ENCODE results near the gene KLF4.
A peak's percentile ranks its signal among the peaks of the same experiment; 100 is the strongest.
"Not testable (repeated sequence)": the region's sequence is repeated elsewhere in the genome, so short reads cannot be mapped to it uniquely, and the experiment has no call there.

Gene KLF4

DNA sequence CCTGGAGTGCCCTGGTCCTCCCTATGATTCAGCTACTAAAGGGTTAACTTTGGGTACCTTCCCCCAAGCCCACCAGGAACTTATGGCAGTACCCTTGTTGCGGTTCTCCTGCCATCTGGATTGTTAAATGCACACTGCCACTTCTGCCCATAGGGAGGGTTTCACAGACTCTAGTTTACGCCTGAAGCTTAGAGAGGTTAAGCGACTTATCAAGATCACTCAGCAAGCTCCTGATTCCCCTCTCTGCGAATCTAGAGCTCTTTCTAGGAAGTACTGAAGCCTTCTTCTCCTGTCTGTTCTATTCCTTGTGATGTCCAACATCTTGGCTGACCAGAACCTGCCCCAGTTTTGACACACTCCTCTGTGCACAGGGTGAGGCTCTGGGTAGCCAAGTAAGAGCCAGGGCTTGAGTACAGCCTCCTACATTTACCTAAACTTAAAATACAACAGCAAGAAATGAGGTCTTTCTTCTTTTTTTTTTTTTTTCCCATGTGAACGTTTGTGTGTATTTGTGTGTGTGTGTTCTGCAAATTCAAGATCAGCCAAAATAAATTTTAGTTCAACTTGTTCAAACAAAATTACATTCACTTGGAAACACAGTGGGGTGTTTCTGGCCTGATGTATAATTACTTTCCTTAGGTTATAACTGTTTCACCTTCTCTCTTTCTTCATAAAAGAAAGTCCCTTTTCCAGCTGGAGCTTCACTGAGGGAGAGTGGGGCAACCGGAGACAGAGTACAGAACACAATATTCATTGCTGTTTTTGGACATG is 28.7 kb upstream of the KLF4 start:
- ChIA-PET POLR2A (no interaction called here), CTCF (no interaction called here)
- Histone ChIP-seq H3K9me3 (ENCODE audit: control extremely low read depth in 1 of 5, control insufficient read depth in 4 of 5, insufficient read depth in 2 of 5, low read depth in 1 of 5, low read length in 4 of 5) (no peaks in the 10 kb centered on the region), H3K4me3 (ENCODE audit: control insufficient read depth in 1 of 7, extremely low read depth in 1 of 7, insufficient read depth in 4 of 7, low read depth in 2 of 7, low read length in 6 of 7) (no peak overlapping the region), H3K27ac (ENCODE audit: insufficient read depth in 1 of 2, low read depth in 1 of 2, low read length in 2 of 2, poor library complexity in 1 of 2, severe bottlenecking in 2 of 2) (no peak overlapping the region), H3K27me3 (replicated peaks in 2 of 5; ENCODE audit: control insufficient read depth in 4 of 5, insufficient read depth in 5 of 5, low read length in 4 of 5) (no peaks in the 10 kb centered on the region), H3K36me3 (ENCODE audit: control insufficient read depth in 4 of 4, insufficient read depth in 4 of 4, low read length in 3 of 4) (no peaks in the 10 kb centered on the region), H3K4me1 (ENCODE audit: control extremely low read depth in 1 of 4, control insufficient read depth in 4 of 4, insufficient read depth in 4 of 4, low read length in 3 of 4) (peaks cover 0 to 8% (median 4%) of the 10 kb centered on the region in 4 experiments)
- DNase-seq: no peak
- WGBS (ENCODE audit: insufficient coverage): 85% methylated on average over 4 of the region's 6 CpGs

GRCh38 chr9:107513464-107514100 is 24.0 kb upstream of the KLF4 start:
- Histone ChIP-seq H3K9me3 (ENCODE audit: control extremely low read depth in 1 of 5, control insufficient read depth in 4 of 5, insufficient read depth in 2 of 5, low read depth in 1 of 5, low read length in 4 of 5) (no peaks in the 10 kb centered on the region), H3K27me3 (replicated peaks in 2 of 5; ENCODE audit: control insufficient read depth in 4 of 5, insufficient read depth in 5 of 5, low read length in 4 of 5) (no peaks in the 10 kb centered on the region), H3K4me1 (ENCODE audit: control extremely low read depth in 1 of 4, control insufficient read depth in 4 of 4, insufficient read depth in 4 of 4, low read length in 3 of 4) (peaks cover 0 to 12% (median 4%) of the 10 kb centered on the region in 4 experiments), H3K36me3 (ENCODE audit: control insufficient read depth in 4 of 4, insufficient read depth in 4 of 4, low read length in 3 of 4) (no peaks in the 10 kb centered on the region), H3K4me3 (ENCODE audit: control insufficient read depth in 1 of 7, extremely low read depth in 1 of 7, insufficient read depth in 4 of 7, low read depth in 2 of 7, low read length in 6 of 7) (peak overlapping the region in 2 of 7 experiments; percentile 5 to 31), H3K27ac (ENCODE audit: insufficient read depth in 1 of 2, low read depth in 1 of 2, low read length in 2 of 2, poor library complexity in 1 of 2, severe bottlenecking in 2 of 2) (peak overlapping the region in 1 of 2 experiments; percentile 55)
- DNase-seq: peak; percentile 52 to 86 (median 77)
- ChIA-PET CTCF (interaction anchor here (0.6 kb wide), 1 partner anchor 1249 kb away, joined by 3 read pairs; no protein-coding TSS in a partner anchor), POLR2A (interaction anchor here (0.6 kb wide), 1 partner anchor 1265 kb away, joined by 6 read pairs; no protein-coding TSS in a partner anchor)
- 100% methylated on average over 1 of the region's 2 CpGs for WGBS (ENCODE audit: insufficient coverage)

DNA sequence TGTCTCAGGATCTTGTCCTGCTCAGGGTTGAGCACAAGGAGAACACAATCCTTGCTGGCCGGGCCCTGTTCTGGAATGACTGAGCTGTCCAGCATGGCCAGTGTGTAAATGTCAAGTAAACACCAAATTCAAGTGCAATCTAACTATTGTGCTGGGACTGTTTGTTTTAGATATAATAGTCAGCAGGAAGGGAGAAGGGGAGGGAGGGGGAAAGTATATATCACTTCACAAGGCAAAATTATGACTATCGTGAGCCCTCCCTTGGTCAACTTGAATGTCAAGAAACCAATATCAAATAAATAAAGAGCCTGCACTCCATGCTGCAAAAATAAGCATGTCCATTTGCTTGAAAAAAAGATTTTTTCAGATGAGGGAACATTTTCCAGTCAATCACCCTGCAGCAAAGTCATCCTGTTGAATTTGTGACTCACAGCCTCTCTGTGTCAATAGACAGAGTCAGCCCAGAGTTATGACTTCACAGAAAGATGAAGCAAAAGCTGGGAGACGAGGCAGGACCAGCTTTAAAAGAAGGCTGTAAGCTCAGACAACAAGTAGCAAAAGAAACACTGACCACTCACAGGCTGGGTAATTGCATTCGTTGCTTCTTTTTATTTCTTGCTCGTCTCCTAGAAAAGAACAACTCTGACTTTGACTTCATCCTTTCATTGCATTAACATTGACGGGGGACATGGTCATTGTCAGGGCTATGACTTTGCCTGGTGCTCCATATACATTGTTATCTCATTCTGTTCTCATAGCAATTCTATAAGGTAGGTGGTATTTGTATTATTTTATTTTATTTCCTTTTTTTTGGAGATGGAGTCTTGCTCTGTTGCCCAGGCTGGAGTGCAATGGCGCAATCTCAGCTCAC is 15.3 kb upstream of the KLF4 start:
- ChIA-PET CTCF (interaction anchor here (0.6 kb wide), 1 partner anchor 249 kb away, joined by 3 read pairs; no protein-coding TSS in a partner anchor), POLR2A (no interaction called here)
- Histone ChIP-seq H3K27me3 (replicated peaks in 2 of 5; ENCODE audit: control insufficient read depth in 4 of 5, insufficient read depth in 5 of 5, low read length in 4 of 5) (no peaks in the 10 kb centered on the region), H3K27ac (ENCODE audit: insufficient read depth in 1 of 2, low read depth in 1 of 2, low read length in 2 of 2, poor library complexity in 1 of 2, severe bottlenecking in 2 of 2) (no peak overlapping the region), H3K36me3 (ENCODE audit: control insufficient read depth in 4 of 4, insufficient read depth in 4 of 4, low read length in 3 of 4) (no peaks in the 10 kb centered on the region), H3K4me1 (ENCODE audit: control extremely low read depth in 1 of 4, control insufficient read depth in 4 of 4, insufficient read depth in 4 of 4, low read length in 3 of 4) (no peaks in the 10 kb centered on the region), H3K4me3 (ENCODE audit: control insufficient read depth in 1 of 7, extremely low read depth in 1 of 7, insufficient read depth in 4 of 7, low read depth in 2 of 7, low read length in 6 of 7) (no peak overlapping the region), H3K9me3 (ENCODE audit: control extremely low read depth in 1 of 5, control insufficient read depth in 4 of 5, insufficient read depth in 2 of 5, low read depth in 1 of 5, low read length in 4 of 5) (no peaks in the 10 kb centered on the region)
- 96% methylated on average over 5 of the region's 7 CpGs for WGBS (ENCODE audit: insufficient coverage)
- DNase-seq: no peak

GRCh38 chr9:107502464-107502863 is 12.9 kb upstream of the KLF4 start:
- Histone ChIP-seq H3K4me3 (ENCODE audit: control insufficient read depth in 1 of 7, extremely low read depth in 1 of 7, insufficient read depth in 4 of 7, low read depth in 2 of 7, low read length in 6 of 7) (no peak overlapping the region), H3K4me1 (ENCODE audit: control extremely low read depth in 1 of 4, control insufficient read depth in 4 of 4, insufficient read depth in 4 of 4, low read length in 3 of 4) (no peaks in the 10 kb centered on the region), H3K27ac (ENCODE audit: insufficient read depth in 1 of 2, low read depth in 1 of 2, low read length in 2 of 2, poor library complexity in 1 of 2, severe bottlenecking in 2 of 2) (no peak overlapping the region), H3K9me3 (ENCODE audit: control extremely low read depth in 1 of 5, control insufficient read depth in 4 of 5, insufficient read depth in 2 of 5, low read depth in 1 of 5, low read length in 4 of 5) (no peaks in the 10 kb centered on the region), H3K27me3 (replicated peaks in 2 of 5; ENCODE audit: control insufficient read depth in 4 of 5, insufficient read depth in 5 of 5, low read length in 4 of 5) (peaks cover 0 to 2% (median 0%) of the 10 kb centered on the region in 5 experiments), H3K36me3 (ENCODE audit: control insufficient read depth in 4 of 4, insufficient read depth in 4 of 4, low read length in 3 of 4) (no peaks in the 10 kb centered on the region)
- 100% methylated on average over 3 of the region's 3 CpGs for WGBS (ENCODE audit: insufficient coverage)
- no peak for DNase-seq
- CTCF ChIA-PET: no interaction called here
- POLR2A ChIA-PET: no interaction called here

- WGBS (ENCODE audit: insufficient coverage): 97% methylated on average over 11 of the region's 17 CpGs
- H3K9me3 ChIP-seq (ENCODE audit: control extremely low read depth in 1 of 5, control insufficient read depth in 4 of 5, insufficient read depth in 2 of 5, low read depth in 1 of 5, low read length in 4 of 5); DNase-seq; H3K36me3 ChIP-seq (ENCODE audit: control insufficient read depth in 4 of 4, insufficient read depth in 4 of 4, low read length in 3 of 4); H3K27ac ChIP-seq (ENCODE audit: insufficient read depth in 1 of 2, low read depth in 1 of 2, low read length in 2 of 2, poor library complexity in 1 of 2, severe bottlenecking in 2 of 2); H3K4me1 ChIP-seq (ENCODE audit: control extremely low read depth in 1 of 4, control insufficient read depth in 4 of 4, insufficient read depth in 4 of 4, low read length in 3 of 4); H3K4me3 ChIP-seq (ENCODE audit: control insufficient read depth in 1 of 7, extremely low read depth in 1 of 7, insufficient read depth in 4 of 7, low read depth in 2 of 7, low read length in 6 of 7); H3K27me3 ChIP-seq (replicated peaks in 2 of 5; ENCODE audit: control insufficient read depth in 4 of 5, insufficient read depth in 5 of 5, low read length in 4 of 5); CTCF ChIA-PET: not testable (repeated sequence)
- POLR2A ChIA-PET: interaction anchor here (0.6 kb wide), 1 partner anchor 1271 kb away, joined by 3 read pairs; no protein-coding TSS in a partner anchor
Observed at GRCh38 chr9:107500421-107501200, 11.0 kb upstream of the KLF4 start.

GRCh38 chr9:107496976-107497375 is 7.4 kb upstream of the KLF4 start:
- no CpG with 5 or more reads among the region's 2 CpGs for WGBS (ENCODE audit: insufficient coverage)
- ChIA-PET POLR2A (no interaction called here), CTCF (interaction anchor here (0.7 kb wide), 1 partner anchor 1020 kb away, joined by 3 read pairs; no protein-coding TSS in a partner anchor)
- Histone ChIP-seq H3K9me3 (ENCODE audit: control extremely low read depth in 1 of 5, control insufficient read depth in 4 of 5, insufficient read depth in 2 of 5, low read depth in 1 of 5, low read length in 4 of 5) (no peaks in the 10 kb centered on the region), H3K4me3 (ENCODE audit: control insufficient read depth in 1 of 7, extremely low read depth in 1 of 7, insufficient read depth in 4 of 7, low read depth in 2 of 7, low read length in 6 of 7) (no peak overlapping the region), H3K4me1 (ENCODE audit: control extremely low read depth in 1 of 4, control insufficient read depth in 4 of 4, insufficient read depth in 4 of 4, low read length in 3 of 4) (no peaks in the 10 kb centered on the region), H3K36me3 (ENCODE audit: control insufficient read depth in 4 of 4, insufficient read depth in 4 of 4, low read length in 3 of 4) (no peaks in the 10 kb centered on the region), H3K27ac (ENCODE audit: insufficient read depth in 1 of 2, low read depth in 1 of 2, low read length in 2 of 2, poor library complexity in 1 of 2, severe bottlenecking in 2 of 2) (no peak overlapping the region), H3K27me3 (replicated peaks in 2 of 5; ENCODE audit: control insufficient read depth in 4 of 5, insufficient read depth in 5 of 5, low read length in 4 of 5) (peaks cover 2 to 26% (median 8%) of the 10 kb centered on the region in 5 experiments)
- DNase-seq: no peak
